Subcutaneous abdominal adipose tissue (tissue), 5 donors: ENCODE data around the gene ADAMTS2.

ENCODE experiments used
- H3K27ac ChIP-seq: one replicate; pipeline ENCODE4 v1.7.0; 2013; ENCODE audit warnings: low read depth, mild to moderate bottlenecking, inconsistent platforms, low read length, moderate library complexity
- H3K27me3 ChIP-seq, 5 donors: one replicate each; pipeline ENCODE4 v1.7.0; 2013; ENCODE audit warnings: low read length in 5 of 5, inconsistent platforms in 1 of 5; ENCODE audit not compliant: control insufficient read depth in 5 of 5, insufficient read depth in 4 of 5
- H3K36me3 ChIP-seq, 5 donors: one replicate each; pipeline ENCODE4 v1.7.0; 2013; ENCODE audit warnings: low read length in 5 of 5; ENCODE audit not compliant: control insufficient read depth in 5 of 5, insufficient read depth in 5 of 5
- H3K4me1 ChIP-seq, 5 donors: one replicate each; pipeline ENCODE4 v1.7.0; 2013; ENCODE audit warnings: low read length in 5 of 5, mild to moderate bottlenecking in 3 of 5, moderate library complexity in 1 of 5; ENCODE audit not compliant: control insufficient read depth in 5 of 5, insufficient read depth in 5 of 5
- H3K4me3 ChIP-seq, 5 donors: one replicate each; pipeline ENCODE4 v1.7.0; 2013; ENCODE audit warnings: low read length in 5 of 5, low read depth in 1 of 5
- H3K9ac ChIP-seq, 5 donors: one replicate each; pipeline ENCODE4 v1.7.0; 2013; ENCODE audit warnings: low read length in 5 of 5, mild to moderate bottlenecking in 4 of 5, moderate library complexity in 3 of 5
- H3K9me3 ChIP-seq, 5 donors: one replicate each; pipeline ENCODE4 v1.7.0; 2013; ENCODE audit warnings: low read length in 5 of 5; ENCODE audit not compliant: control insufficient read depth in 5 of 5
- donor health status: healthy.
- donor health status: healthy.
- donor health status: healthy.
- donor health status: healthy.
- donor health status: healthy.

The ADAMTS2 gene

DNA sequence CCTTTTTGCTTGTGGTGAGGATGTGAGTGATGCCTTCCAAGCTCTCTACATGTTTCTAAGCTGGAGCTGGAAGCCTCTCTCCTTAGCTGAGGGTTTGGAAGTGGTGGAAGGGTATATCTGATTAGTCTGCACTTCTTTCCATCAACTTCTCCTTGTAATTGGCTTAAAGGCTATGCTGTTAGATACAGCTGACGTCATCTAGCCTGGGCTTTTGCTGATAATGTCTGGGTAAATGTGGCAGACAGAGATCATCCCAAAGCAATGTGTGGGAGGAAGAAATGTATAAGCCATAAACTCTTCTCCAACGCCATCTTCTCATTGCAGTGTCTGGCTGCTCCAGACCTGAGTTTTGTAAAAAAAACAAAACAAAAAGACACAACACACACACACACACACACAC is 255.8 kb downstream of the ADAMTS2 start:
- Histone ChIP-seq H3K27ac (no peak overlapping the region), H3K36me3 (peaks cover 0 to 8% (median 0%) of the 10 kb centered on the region in 5 donors), H3K4me1 (no peaks in the 10 kb centered on the region), H3K27me3 (no peaks in the 10 kb centered on the region), H3K4me3 (peak overlapping the region in 3 of 5 donors; percentile 10 to 42 (median 28)), H3K9ac (no peak overlapping the region), H3K9me3 (peaks cover 71 to 97% (median 88%) of the 10 kb centered on the region in 5 donors)

DNA sequence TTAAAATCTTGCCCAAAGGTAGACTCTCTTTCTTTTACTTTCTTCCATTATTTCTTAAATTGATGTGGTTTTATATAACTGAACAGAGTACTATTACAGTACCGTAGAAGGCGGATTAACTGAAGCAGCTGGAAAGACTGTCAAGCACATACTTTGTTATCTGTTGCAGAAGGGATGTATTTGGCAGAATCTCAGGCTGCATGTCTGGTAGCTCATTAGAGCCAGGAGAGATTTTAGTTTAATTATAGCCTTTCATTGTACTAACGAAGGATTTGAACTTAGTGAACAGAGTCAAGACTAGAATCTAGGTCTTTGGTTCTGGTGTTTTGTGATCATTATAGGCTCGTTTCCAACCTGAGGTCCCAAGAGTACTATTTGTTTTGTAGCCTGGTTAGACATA is 264.5 kb downstream of the ADAMTS2 start:
- H3K4me1 ChIP-seq, result no peaks in the 10 kb centered on the region
- H3K9me3 ChIP-seq, result peaks cover 90 to 99% (median 95%) of the 10 kb centered on the region in 5 donors
- no peak overlapping the region for H3K27ac ChIP-seq
- peaks cover 38 to 46% (median 42%) of the 10 kb centered on the region in 5 donors for H3K36me3 ChIP-seq
- H3K9ac ChIP-seq, result no peak overlapping the region
- H3K4me3 ChIP-seq, result peak overlapping the region in 4 of 5 donors; percentile 7 to 54 (median 28)
- no peaks in the 10 kb centered on the region for H3K27me3 ChIP-seq

DNA sequence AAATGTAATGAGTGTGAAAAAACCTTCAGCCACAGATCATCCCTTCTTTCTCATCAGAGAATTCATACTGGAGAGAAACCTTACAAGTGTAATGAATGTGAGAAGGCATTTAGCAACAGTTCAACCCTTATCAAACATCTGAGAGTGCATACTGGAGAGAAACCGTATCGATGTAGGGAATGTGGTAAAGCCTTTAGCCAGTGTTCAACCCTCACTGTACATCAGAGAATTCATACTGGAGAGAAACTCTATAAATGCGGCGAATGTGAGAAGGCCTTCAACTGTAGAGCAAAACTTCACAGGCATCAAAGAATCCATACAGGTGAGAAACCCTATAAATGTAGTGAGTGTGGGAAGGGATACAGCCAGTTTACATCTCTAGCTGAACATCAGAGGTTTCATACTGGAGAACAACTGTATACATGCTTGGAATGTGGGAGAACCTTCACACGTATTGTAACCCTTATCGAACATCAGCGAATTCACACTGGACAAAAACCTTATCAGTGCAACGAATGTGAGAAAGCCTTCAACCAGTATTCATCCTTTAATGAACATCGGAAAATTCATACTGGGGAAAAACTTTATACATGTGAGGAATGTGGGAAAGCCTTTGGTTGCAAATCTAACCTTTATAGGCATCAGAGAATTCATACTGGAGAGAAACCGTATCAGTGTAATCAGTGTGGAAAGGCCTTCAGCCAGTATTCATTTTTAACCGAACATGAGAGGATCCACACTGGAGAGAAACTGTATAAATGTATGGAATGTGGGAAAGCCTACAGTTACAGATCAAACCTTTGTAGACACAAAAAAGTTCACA is 265.9 kb downstream of the ADAMTS2 start:
- H3K4me3 ChIP-seq, result peak overlapping the region; percentile 4 to 69 (median 52)
- peaks cover 86 to 96% (median 92%) of the 10 kb centered on the region in 5 donors for H3K9me3 ChIP-seq
- H3K27ac ChIP-seq, result no peak overlapping the region
- H3K9ac ChIP-seq, result no peak overlapping the region
- H3K4me1 ChIP-seq, result no peaks in the 10 kb centered on the region
- peaks cover 41 to 50% (median 47%) of the 10 kb centered on the region in 5 donors for H3K36me3 ChIP-seq
- no peaks in the 10 kb centered on the region for H3K27me3 ChIP-seq

DNA sequence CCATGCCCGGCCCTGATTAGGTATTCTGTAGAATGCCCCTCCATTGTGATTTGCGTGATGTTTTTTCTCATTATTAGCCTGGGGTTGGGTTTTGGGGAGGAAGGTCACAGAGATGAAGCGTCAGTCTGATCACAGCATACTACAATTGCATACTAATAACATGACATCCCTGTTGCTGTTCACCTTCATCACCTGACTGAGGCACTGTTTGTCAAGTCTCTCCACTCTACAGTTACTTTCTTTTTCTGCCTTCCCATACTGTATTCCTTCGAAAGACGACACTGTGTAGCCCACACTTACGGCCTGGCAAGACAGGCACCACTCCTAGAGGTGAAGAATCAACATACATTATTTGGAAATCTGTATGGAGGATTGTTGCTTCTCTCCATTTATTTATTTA is 279.6 kb downstream of the ADAMTS2 start:
- no peak overlapping the region for H3K27ac ChIP-seq
- H3K36me3 ChIP-seq, result peaks cover 19 to 50% (median 24%) of the 10 kb centered on the region in 5 donors
- peak overlapping the region in 1 of 5 donors; percentile 5 for H3K4me3 ChIP-seq
- peaks cover 15 to 42% (median 30%) of the 10 kb centered on the region in 5 donors for H3K9me3 ChIP-seq
- peaks cover 8 to 12% (median 10%) of the 10 kb centered on the region in 5 donors for H3K4me1 ChIP-seq
- H3K27me3 ChIP-seq, result no peaks in the 10 kb centered on the region
- no peak overlapping the region for H3K9ac ChIP-seq

DNA sequence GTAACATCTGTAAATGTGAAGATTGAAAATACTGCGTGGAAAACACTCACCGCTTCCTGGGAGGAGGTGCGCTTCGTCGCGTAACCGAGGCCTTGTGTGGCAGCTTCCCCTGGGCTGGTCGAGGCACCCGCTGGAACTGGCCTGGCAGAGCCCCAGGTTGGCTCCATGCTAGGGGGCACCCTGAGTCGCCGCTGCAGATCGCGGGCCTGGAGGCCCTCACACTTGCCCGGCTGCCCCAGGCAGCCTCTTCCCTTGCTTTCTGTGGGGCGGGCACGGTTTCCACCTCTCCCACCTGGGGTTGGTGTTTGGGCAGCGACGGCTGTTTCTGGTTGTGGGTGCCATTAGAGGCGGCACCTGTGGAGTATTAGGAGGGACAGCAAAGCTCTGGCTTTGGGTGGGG is 284.2 kb downstream of the ADAMTS2 start:
- Histone ChIP-seq H3K27me3 (no peaks in the 10 kb centered on the region), H3K36me3 (peaks cover 4 to 25% (median 13%) of the 10 kb centered on the region in 5 donors), H3K9me3 (peaks cover 0 to 8% (median under 1%) of the 10 kb centered on the region in 5 donors), H3K27ac (no peak overlapping the region), H3K9ac (peak overlapping the region; percentile 68 to 97 (median 89)), H3K4me3 (peak overlapping the region; percentile 84 to 89 (median 87)), H3K4me1 (peaks cover 10 to 22% (median 19%) of the 10 kb centered on the region in 5 donors)
